ENCODE results near the gene SAMD9L.

The SAMD9L gene

GRCh38 chr7:93148144-93148543, at the start of gene SAMD9L:
TSS of gene SAMD9L (minus strand) at chr7:93148385. CDS start at chr7:93135971, 12,414 bp downstream.
- TF ChIP-seq ZFX (IDR thresholded peaks at IDR 0.05; ENCODE audit: borderline replicate concordance) (no peak), CTCF (IDR thresholded peaks at IDR 0.05) (no peak)
- H3K27ac ChIP-seq: no peak within 1 kb of the TSS

GRCh38 chr7:93196336-93196735, 48.2 kb upstream of the SAMD9L start:
- H3K27ac ChIP-seq: no peak overlapping the region
- TF ChIP-seq CTCF (IDR thresholded peaks at IDR 0.05): no peak
- no peak for TF ChIP-seq ZFX (IDR thresholded peaks at IDR 0.05; ENCODE audit: borderline replicate concordance)

DNA sequence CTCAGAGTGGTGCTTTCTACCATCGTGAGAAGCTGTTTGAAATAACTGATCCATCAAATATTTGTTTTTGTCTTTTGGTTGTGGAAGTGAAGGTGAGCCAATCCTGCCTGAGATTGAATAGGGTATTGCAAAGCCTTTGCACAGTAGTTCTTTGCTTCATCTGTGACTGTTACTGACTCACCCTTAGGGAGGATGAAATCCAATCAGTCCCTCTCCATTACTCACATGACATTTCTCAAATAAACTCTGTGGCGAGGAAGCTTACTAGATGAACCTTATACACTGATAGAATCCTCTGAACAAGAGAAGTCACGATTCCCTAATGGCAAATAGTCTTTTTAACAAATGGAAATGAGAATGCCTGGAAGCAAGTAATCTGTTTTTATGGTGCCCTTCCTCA, 46.2 kb upstream of the SAMD9L start:
- TF ChIP-seq CTCF (IDR thresholded peaks at IDR 0.05) (no peak), ZFX (IDR thresholded peaks at IDR 0.05; ENCODE audit: borderline replicate concordance) (no peak)
- no peak overlapping the region for H3K27ac ChIP-seq

DNA sequence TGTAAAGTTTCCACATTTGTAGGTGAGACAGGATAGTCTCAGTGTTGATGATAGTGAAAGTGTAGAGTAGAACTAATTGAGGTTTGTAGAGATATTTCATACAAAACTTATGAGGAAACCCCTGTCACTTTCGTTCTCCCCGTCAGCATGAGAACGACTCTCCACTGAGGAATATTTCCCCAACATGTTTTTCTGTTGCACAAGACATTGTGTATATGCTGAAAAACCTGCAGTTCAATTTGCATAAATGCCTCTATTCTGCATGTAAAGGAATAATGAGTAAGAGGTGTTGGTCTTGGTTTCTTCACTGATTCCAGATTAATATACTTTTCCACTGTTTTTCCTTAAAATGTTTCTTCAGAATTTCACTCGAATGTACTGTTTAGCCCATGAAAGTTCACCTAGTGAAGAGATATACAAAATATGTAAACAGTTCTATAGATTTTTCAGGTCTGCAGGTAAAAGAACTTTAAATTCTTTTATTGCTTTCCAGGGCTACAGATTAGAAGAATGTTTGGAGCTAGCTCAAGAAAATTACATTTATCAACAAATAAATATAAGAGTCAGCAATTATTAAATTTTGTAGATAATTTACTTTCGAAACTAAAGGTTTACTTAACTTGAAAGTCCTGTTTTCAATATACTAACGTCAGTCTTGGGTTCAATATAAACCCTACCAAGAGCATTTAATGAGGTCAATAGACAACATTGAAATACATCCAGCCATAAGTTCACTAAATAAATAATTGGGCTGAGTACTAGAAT, 40.9 kb upstream of the SAMD9L start:
- no peak overlapping the region for H3K27ac ChIP-seq
- no peak for TF ChIP-seq CTCF (IDR thresholded peaks at IDR 0.05)
- TF ChIP-seq ZFX (IDR thresholded peaks at IDR 0.05; ENCODE audit: borderline replicate concordance): no peak

DNA sequence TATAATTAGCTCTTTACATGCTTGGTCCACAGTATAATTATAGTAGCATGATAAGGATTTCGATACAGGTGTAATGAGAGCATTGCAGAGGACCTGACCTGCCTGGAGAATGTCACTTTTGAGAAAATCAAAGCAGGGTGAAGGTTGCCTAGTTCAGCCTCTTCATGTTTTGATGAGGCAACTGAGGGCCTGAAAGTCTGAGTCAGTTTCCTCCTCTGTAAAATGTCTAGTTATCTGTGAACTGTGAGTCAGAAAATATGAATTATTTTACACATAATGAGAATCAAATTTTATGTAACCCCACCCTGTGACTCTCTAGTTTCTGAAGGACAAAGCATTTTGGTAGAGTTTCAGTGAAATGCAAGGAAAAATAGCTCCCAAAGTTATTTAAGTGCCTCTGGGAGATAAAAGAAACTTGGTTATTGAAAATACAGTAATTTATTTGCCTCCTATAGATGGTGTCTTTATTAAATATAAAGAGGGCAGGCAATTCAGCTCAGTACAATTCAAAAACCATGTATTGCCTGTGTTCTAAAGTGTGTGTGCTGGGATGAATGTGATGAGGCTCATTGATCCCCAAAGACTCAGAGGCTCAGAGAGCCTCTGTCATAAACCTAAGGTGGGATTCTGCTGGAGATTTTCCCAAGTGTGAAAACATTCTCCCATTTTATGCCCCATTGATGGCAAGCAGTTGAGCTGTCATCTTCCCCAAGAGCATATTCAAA, 37.3 kb upstream of the SAMD9L start:
- no peak for TF ChIP-seq CTCF (IDR thresholded peaks at IDR 0.05)
- no peak for TF ChIP-seq ZFX (IDR thresholded peaks at IDR 0.05; ENCODE audit: borderline replicate concordance)
- no peak overlapping the region for H3K27ac ChIP-seq

DNA sequence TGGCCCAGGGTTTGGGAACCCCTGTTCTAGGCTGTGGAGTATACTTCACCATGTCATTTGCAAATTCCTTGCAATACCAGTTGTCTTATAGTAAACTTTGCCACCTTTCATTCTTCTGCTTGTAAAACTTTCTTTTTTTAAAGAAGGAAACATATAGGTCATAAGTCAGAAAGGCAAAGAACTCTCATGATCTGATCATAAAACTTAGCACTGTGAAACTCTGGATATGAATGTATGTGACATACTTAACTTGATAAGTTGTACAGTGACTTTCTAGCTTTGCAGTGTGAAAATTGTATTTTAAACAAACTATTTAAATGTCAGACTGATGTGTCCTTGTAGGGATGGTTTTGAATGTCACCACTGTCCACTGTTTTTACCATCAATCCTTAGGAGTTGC, 31.0 kb upstream of the SAMD9L start:
- TF ChIP-seq CTCF (IDR thresholded peaks at IDR 0.05) (no peak), ZFX (IDR thresholded peaks at IDR 0.05; ENCODE audit: borderline replicate concordance) (no peak)
- H3K27ac ChIP-seq: no peak overlapping the region

DNA sequence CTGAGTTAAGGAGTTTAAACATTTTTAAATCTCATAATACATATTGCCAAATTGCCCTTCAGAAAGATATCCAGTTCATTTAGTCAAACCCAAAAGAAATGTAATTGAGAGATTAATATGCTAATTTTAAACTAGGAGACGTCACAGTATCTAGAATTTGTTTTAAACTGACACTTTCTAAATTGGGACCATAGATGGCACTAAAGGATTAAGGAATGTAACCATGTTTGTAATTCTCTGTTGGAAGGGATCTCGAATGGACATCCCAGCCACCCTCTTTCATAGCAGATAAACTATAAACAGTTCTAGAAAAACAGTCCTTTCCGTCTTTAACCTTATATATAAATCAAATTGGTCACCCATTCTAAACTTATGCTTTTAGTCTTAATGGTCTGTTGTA, 30.0 kb upstream of the SAMD9L start:
- TF ChIP-seq CTCF (IDR thresholded peaks at IDR 0.05) (peak; percentile 45), ZFX (IDR thresholded peaks at IDR 0.05; ENCODE audit: borderline replicate concordance) (no peak)

More for the DNA sequence above, 30.0 kb upstream of the SAMD9L start:
- no peak overlapping the region for H3K27ac ChIP-seq

All from 22Rv1 (cell line).